GM12891 (cell line): ENCODE measurements around the gene PADI1.

ENCODE experiments used
- PAX5 ChIP-seq: IDR thresholded peaks from 2 replicates; pipeline ENCODE4 v1.6.1; 2011; ENCODE audit warnings: low read length, moderate library complexity, mild to moderate bottlenecking; ENCODE audit not compliant: insufficient read depth, severe bottlenecking
- POLR2A ChIP-seq: IDR thresholded peaks from 2 replicates; pipeline ENCODE4 v1.6.1; 2011; ENCODE audit warnings: low read depth, low read length, control low read depth
- POLR2AphosphoS5 ChIP-seq: IDR thresholded peaks from 2 replicates; pipeline ENCODE4 v1.6.1; 2011; ENCODE audit warnings: low read depth, low read length, control low read depth
- POU2F2 ChIP-seq: IDR thresholded peaks from 2 replicates; pipeline ENCODE4 v1.6.1; 2011; ENCODE audit warnings: low read depth, mild to moderate bottlenecking, control low read depth, low read length, moderate library complexity
- SPI1 ChIP-seq: IDR thresholded peaks from 2 replicates; pipeline ENCODE4 v1.6.1; 2011; ENCODE audit warnings: low read depth, low read length, control low read depth
- TAF1 ChIP-seq: IDR thresholded peaks from 2 replicates; pipeline ENCODE4 v1.6.1; 2011; ENCODE audit warnings: low read depth, low read length, control low read depth

GRCh38 chr1:17191990-17192242 is 13.0 kb upstream of the PADI1 start:
- no peak for TF ChIP-seq POLR2A
- TF ChIP-seq POLR2AphosphoS5 = no peak
- no peak for TF ChIP-seq SPI1
- no peak for TF ChIP-seq TAF1
- TF ChIP-seq POU2F2 = no peak
- TF ChIP-seq PAX5 = no peak
